ENCODE results near the gene PRKN. TPM values are rescaled to one million over a fixed set of nuclear protein-coding genes. Genes with fewer than 3 reads are reported as not detected.

Gene PRKN
- total RNA-seq, 1 experiment from 2014 or later: 2.0 TPM

- Histone ChIP-seq H3K9ac (ENCODE audit: extremely low read depth, insufficient read length, low read length) (no peak overlapping the region), H3K79me1 (ENCODE audit: insufficient read depth, low read depth, low read length, poor library complexity, severe bottlenecking) (no peaks in the 10 kb centered on the region), H4K91ac (ENCODE audit: insufficient read length, low read depth, low read length) (no peak overlapping the region), H4K8ac (replicated peaks; ENCODE audit: insufficient read length, low read depth, low read length) (no peak overlapping the region), H3K9me3 (ENCODE audit: control insufficient read depth, low read depth, low read length) (no peaks in the 10 kb centered on the region), H3K23ac (ENCODE audit: insufficient read length, low read depth, low read length) (no peak overlapping the region), H3K18ac (ENCODE audit: insufficient read length, low read depth, low read length) (no peak overlapping the region), H4K5ac (ENCODE audit: insufficient read length, low read depth, low read length) (no peak overlapping the region), H3K56ac (ENCODE audit: insufficient read length, low read depth, low read length) (no peak overlapping the region), H2BK12ac (ENCODE audit: insufficient read length, low read depth, low read length) (no peak overlapping the region), H3K4ac (ENCODE audit: low read depth, low read length) (no peak overlapping the region), H3K23me2 (ENCODE audit: insufficient read length, low read depth, low read length, poor library complexity, severe bottlenecking) (no peaks in the 10 kb centered on the region), H3K4me1 (ENCODE audit: insufficient read depth, low read length) (no peaks in the 10 kb centered on the region), H2BK20ac (ENCODE audit: low read depth, low read length, poor library complexity, severe bottlenecking) (no peak overlapping the region), H2AK5ac (ENCODE audit: insufficient read length, low read length) (no peak overlapping the region), H3K4me2 (ENCODE audit: insufficient read depth, insufficient read length, low read length) (no peak overlapping the region), H2BK5ac (ENCODE audit: insufficient read length, low read length) (no peak overlapping the region), H3T11ph (ENCODE audit: low read length) (no peak overlapping the region), H2BK15ac (ENCODE audit: low read depth, low read length) (no peak overlapping the region), H2BK120ac (ENCODE audit: low read depth, low read length, poor library complexity, severe bottlenecking) (no peak overlapping the region), H2AFZ (ENCODE audit: low read length) (no peak overlapping the region), H3K14ac (ENCODE audit: insufficient read depth, low read length) (no peak overlapping the region), H3K79me2 (ENCODE audit: insufficient read depth, low read length) (no peaks in the 10 kb centered on the region), H4K20me1 (ENCODE audit: control insufficient read depth, insufficient read depth, insufficient read length) (no peaks in the 10 kb centered on the region), H3K27me3 (ENCODE audit: insufficient read depth, low read length) (no peaks in the 10 kb centered on the region), H3K27ac (ENCODE audit: insufficient read length, low read depth, low read length) (no peak overlapping the region)
- no peak for TF ChIP-seq CTCF (conservative IDR thresholded peaks at IDR 0.05)
- H3K4me3 Mint-ChIP-seq: no peak overlapping the region
- WGBS (ENCODE audit: extremely low coverage, insufficient read length, low lambda C conversion rate): no CpG with 5 or more reads among the region's 4 CpGs
- no peaks in the 10 kb centered on the region for H3K27me3 Mint-ChIP-seq (ENCODE audit: low read depth)
- peaks cover 12 to 17% of the 10 kb centered on the region in 2 experiments; a peak in 4 of 5 replicates for H3K9me3 Mint-ChIP-seq
- no peak for DNase-seq
- H3K27ac Mint-ChIP-seq: no peak overlapping the region
- peaks cover 5 to 13% (median 6%) of the 10 kb centered on the region in 3 experiments for H3K36me3 Mint-ChIP-seq (ENCODE audit: insufficient read depth in 1 of 3, low read depth in 3 of 3)
- peaks cover 8 to 9% of the 10 kb centered on the region in 2 experiments for H3K4me1 Mint-ChIP-seq
Measured at GRCh38 chr6:162325826-162326225, 401.7 kb downstream of the PRKN start.
